Endothelial cell of umbilical vein (primary cell): ENCODE data around the gene CRHR2. TPM values are rescaled to one million over a fixed set of nuclear protein-coding genes. Genes with fewer than 3 reads are reported as not detected.

ENCODE experiments used
- BruUV-seq: library from RNA; stranded (reverse); fragments of 400-500 nt; replicated peaks from 2 replicates; lab custom pipeline; 2021; lab: Mats Ljungman, UMichigan
- CTCF ChIA-PET: fragments of 300-600, 350-600 bp; sonication (Branson Sonifier 250); formaldehyde crosslinking; loops from one replicate; lab custom pipeline; 2021; ENCODE audit warnings: antibody characterized with exemption, inconsistent platforms; lab: Charles Lee
- POLR2A ChIA-PET: fragments of 300-600, 350-600 bp; sonication (Branson Sonifier 250); formaldehyde crosslinking; loops from one replicate; lab custom pipeline; 2021; ENCODE audit warnings: antibody characterized with exemption, inconsistent platforms; lab: Charles Lee
- DNase-seq: peaks from one replicate; pipeline ENCODE4 v3.0.0-alpha.2; 2011; ENCODE audit warnings: low read depth, low spot score
- FAIRE-seq: peaks from 2 replicates; lab custom pipeline; 2011; peaks lifted over from hg19 to GRCh38; lab: Jason Lieb, UNC
- H2AFZ ChIP-seq: 2 replicates; pipeline ENCODE4 v1.6.0; 2012; ENCODE audit warnings: low read depth, low read length, control low read depth, inconsistent platforms
- H3K27ac ChIP-seq: 2 replicates; pipeline ENCODE4 v1.5.1; 2011; ENCODE audit warnings: low read depth, mild to moderate bottlenecking, control low read depth, low read length, moderate library complexity; ENCODE audit not compliant: insufficient read depth
- H3K27me3 ChIP-seq, 2 experiments: 2 replicates each; pipeline versions ENCODE4 v1.6.0 to v1.6.1; 2011; ENCODE audit warnings: low read length in 2 of 2, mixed read lengths in 1 of 2; ENCODE audit not compliant: control insufficient read depth in 2 of 2, insufficient read depth in 2 of 2
- H3K36me3 ChIP-seq, 2 experiments: 2 replicates in 1 of 2; 3 replicates in 1 of 2; pipeline ENCODE4 v1.5.1; 2011; ENCODE audit warnings: low read length in 2 of 2, mild to moderate bottlenecking in 1 of 2, moderate library complexity in 1 of 2; ENCODE audit not compliant: control insufficient read depth in 2 of 2, insufficient read depth in 2 of 2; ENCODE audit errors: extremely low read depth in 1 of 2
- H3K4me1 ChIP-seq: 3 replicates; pipeline ENCODE4 v1.5.1; 2011; ENCODE audit warnings: mild to moderate bottlenecking, low read length; ENCODE audit not compliant: control insufficient read depth, insufficient read depth; ENCODE audit errors: extremely low read depth
- H3K4me2 ChIP-seq: 2 replicates; pipeline ENCODE4 v1.6.1; 2011; ENCODE audit warnings: low read length, control low read depth, mixed read lengths; ENCODE audit not compliant: insufficient read depth
- H3K4me3 ChIP-seq, 3 experiments: fragments of 200-600 bp in 1 of 3; sonication (generic), shearing (Covaris generic) in 1 of 3; replicated peaks in 1 of 3; 2 replicates each; pipeline ENCODE4 v1.5.1; 2011 to 2016; ENCODE audit warnings: control low read depth in 3 of 3, low read length in 3 of 3, mild to moderate bottlenecking in 2 of 3, inconsistent platforms in 1 of 3, low read depth in 1 of 3, moderate library complexity in 1 of 3; ENCODE audit not compliant: insufficient read depth in 1 of 3
- H3K79me2 ChIP-seq: 2 replicates; pipeline ENCODE4 v1.6.0; 2012; ENCODE audit warnings: low read length, inconsistent platforms; ENCODE audit not compliant: control insufficient read depth, insufficient read depth
- H3K9ac ChIP-seq: replicated peaks from 2 replicates; pipeline ENCODE3; 2011; ENCODE audit warnings: low read length, control low read depth; ENCODE audit not compliant: insufficient read depth; ENCODE audit errors: extremely low read depth
- H3K9me1 ChIP-seq: replicated peaks from 3 replicates; pipeline ENCODE4 v1.6.0; 2011; ENCODE audit warnings: mild to moderate bottlenecking, low read length; ENCODE audit not compliant: control insufficient read depth, insufficient read depth; ENCODE audit errors: extremely low read depth
- H3K9me3 ChIP-seq: replicated peaks from 2 replicates; pipeline ENCODE4 v1.5.1; 2012; ENCODE audit warnings: low read length, inconsistent platforms; ENCODE audit not compliant: control insufficient read depth, insufficient read depth
- H4K20me1 ChIP-seq: replicated peaks from 2 replicates; pipeline ENCODE3; 2011; ENCODE audit warnings: mild to moderate bottlenecking, low read length; ENCODE audit not compliant: control insufficient read depth, insufficient read depth; ENCODE audit errors: extremely low read depth
- EZH2 ChIP-seq: IDR thresholded peaks from 2 replicates; pipeline ENCODE4 v1.6.1; 2012; ENCODE audit warnings: borderline replicate concordance, low read depth, mild to moderate bottlenecking, moderate library complexity, low read length, inconsistent platforms; ENCODE audit not compliant: severe bottlenecking
- FOS ChIP-seq: IDR thresholded peaks from 2 replicates; pipeline ENCODE4 v1.6.1; 2011; ENCODE audit warnings: mild to moderate bottlenecking, low read length, moderate library complexity, borderline replicate concordance; ENCODE audit not compliant: insufficient read depth
- GATA2 ChIP-seq: IDR thresholded peaks from 2 replicates; pipeline ENCODE4 v1.7.0; 2011; ENCODE audit warnings: low read depth, mild to moderate bottlenecking, moderate library complexity, mixed read lengths, low read length; ENCODE audit not compliant: insufficient read length, insufficient read depth
- JUN ChIP-seq: IDR thresholded peaks from 2 replicates; pipeline ENCODE4 v1.6.1; 2011; ENCODE audit warnings: borderline replicate concordance, low read depth; ENCODE audit not compliant: insufficient read length, insufficient read depth
- MYC ChIP-seq: IDR thresholded peaks from one replicate; pipeline ENCODE4 v1.6.1; 2011; ENCODE audit warnings: mild to moderate bottlenecking, low read depth, low read length
- POLR2A ChIP-seq: IDR thresholded peaks from 2 replicates; pipeline ENCODE4 v1.6.1; 2012; ENCODE audit warnings: low read depth, mild to moderate bottlenecking, control low read depth, low read length
- POLR2AphosphoS5 ChIP-seq: IDR thresholded peaks from 2 replicates; pipeline ENCODE4 v1.6.1; 2012; ENCODE audit warnings: low read depth, mild to moderate bottlenecking, control low read depth, low read length, moderate library complexity; ENCODE audit not compliant: insufficient read depth
- dilution Hi-C: fragments of 300-500 bp; cut with MboI; formaldehyde crosslinking; loops from one replicate; pipeline ENCODE4 v1.15.0; 2019; ENCODE audit warnings: low sequenced_read_pairs; ENCODE audit not compliant: extremely low pct_ligation_motif_present
- intact Hi-C: fragments of 100-400 bp; cut with micrococcal nuclease; formaldehyde crosslinking; loops from one replicate; pipeline ENCODE4 v1.10.0; 2022
- polyA plus RNA-seq, 4 experiments: library from polyadenylated mRNA; depleted of rRNA in 3 of 4; stranded (reverse) in 3 of 4; unstranded in 1 of 4; fragments of >200 nt; gene quantifications; 2 replicates each; pipeline versions ENCODE4 v1.2.1 to v1.2.3, GENCODE V29; 2011 to 2012; ENCODE audit warnings: missing spikeins in 1 of 4
- total RNA-seq: library from RNA; stranded (reverse); gene quantifications from 2 replicates; pipeline ENCODE4 v1.2.3, GENCODE V29; 2021
- TF ChIP-seq, protein P1 (sequence below): IDR thresholded peaks from 2 replicates; pipeline ENCODE4 v1.6.1; 2011; ENCODE audit not compliant: insufficient read depth, insufficient read length
- TF ChIP-seq, protein P2 (sequence below), 2 donors: IDR thresholded peaks; 1 replicate in 1 of 2; 2 replicates in 1 of 2; pipeline ENCODE4 v1.5.1; 2011; ENCODE audit warnings: low read length in 2 of 2, mild to moderate bottlenecking in 2 of 2, moderate library complexity in 2 of 2, control low read depth in 1 of 2, inconsistent platforms in 1 of 2, low read depth in 1 of 2; ENCODE audit not compliant: insufficient read depth in 1 of 2; ENCODE audit errors: extremely low read depth in 1 of 2

CRHR2 gene
- total and polyA plus RNA-seq, 2 donors (not counting 3 experiments of a cell fraction or from before 2014, with no cell fraction given) = not detected

DNA sequence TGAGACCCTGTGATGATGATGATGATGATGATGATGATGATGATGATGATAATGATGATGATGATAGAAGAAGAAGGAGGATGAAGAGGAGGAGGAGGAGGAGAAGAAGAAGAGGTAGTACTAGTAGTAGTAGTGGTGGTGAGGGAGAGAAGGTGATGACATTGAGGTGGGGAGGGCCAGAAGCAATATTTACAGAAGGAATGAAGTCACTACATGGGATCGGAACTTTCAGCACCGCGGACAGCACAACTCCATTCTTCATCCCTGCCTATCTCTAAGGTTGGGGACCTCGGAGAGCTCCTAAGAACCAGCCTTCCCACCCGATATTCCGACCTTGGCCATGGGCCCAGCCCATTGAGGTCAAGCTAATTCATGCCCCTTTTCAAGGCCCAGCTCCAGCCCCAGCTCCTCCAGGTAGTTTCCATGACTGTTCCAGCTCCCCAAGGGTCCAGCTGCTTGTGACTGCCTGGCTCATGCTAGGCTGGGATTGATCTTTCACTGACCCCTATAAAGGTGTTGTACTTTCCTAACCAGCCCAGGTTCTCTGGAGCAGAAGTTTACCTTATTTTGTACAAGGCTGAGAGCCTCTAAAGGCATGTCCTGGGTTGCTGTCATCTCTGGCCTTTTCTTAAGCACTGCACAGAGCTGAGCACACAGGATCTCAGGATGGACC, 10.3 kb downstream of the CRHR2 start:
- Histone ChIP-seq H3K9me1 (no peaks in the 10 kb centered on the region), H3K4me2 (no peak overlapping the region), H3K4me1 (no peaks in the 10 kb centered on the region), H2AFZ (no peak overlapping the region), H3K9me3 (no peaks in the 10 kb centered on the region), H3K9ac (no peak overlapping the region), H3K79me2 (no peaks in the 10 kb centered on the region), H3K27ac (no peak overlapping the region), H3K4me3 (no peak overlapping the region), H3K36me3 (no peaks in the 10 kb centered on the region), H3K27me3 (peaks cover 0 to 3% of the 10 kb centered on the region in 2 experiments), H4K20me1 (no peaks in the 10 kb centered on the region)
- dilution Hi-C loops (no loop called here), intact Hi-C loops (no loop called here)
- ChIA-PET POLR2A (no interaction called here), CTCF (interaction anchor here (0.5 to 1.0 kb wide), 2 partner anchors 16 to 169 kb away, joined by 3 to 5 read pairs; no protein-coding TSS in a partner anchor)
- TF ChIP-seq, protein P1, sequence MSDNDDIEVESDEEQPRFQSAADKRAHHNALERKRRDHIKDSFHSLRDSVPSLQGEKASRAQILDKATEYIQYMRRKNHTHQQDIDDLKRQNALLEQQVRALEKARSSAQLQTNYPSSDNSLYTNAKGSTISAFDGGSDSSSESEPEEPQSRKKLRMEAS = no peak
- TF ChIP-seq EZH2 = peak; percentile 27
- peak; percentile 81 for FAIRE-seq
- DNase-seq = peak; percentile 55
- BruUV-seq = no TSS peak

DNA sequence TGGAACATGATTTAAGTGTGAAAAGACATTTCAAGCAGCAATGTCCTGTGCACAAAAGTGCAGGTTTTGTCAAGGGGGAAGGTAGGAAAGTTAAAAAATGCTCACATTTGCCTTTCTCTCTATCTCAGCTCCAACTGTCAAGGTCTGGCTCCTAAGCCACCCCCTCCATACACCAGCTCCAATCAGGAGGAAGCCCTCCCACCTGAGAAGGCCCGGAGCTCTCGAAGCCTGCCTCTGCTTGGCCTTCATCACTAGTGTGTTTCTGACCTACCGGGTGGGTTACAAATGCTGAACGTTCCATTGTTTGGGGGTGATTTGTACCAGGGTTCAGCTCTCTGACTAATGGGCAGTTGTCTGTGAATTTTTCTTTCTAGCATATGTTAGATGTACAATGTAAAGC, 14.2 kb downstream of the CRHR2 start:
- Histone ChIP-seq H3K27ac (no peak overlapping the region), H3K27me3 (no peaks in the 10 kb centered on the region), H3K36me3 (no peaks in the 10 kb centered on the region), H2AFZ (no peak overlapping the region), H4K20me1 (no peaks in the 10 kb centered on the region), H3K9ac (no peak overlapping the region), H3K4me3 (no peak overlapping the region), H3K4me1 (no peaks in the 10 kb centered on the region), H3K4me2 (no peak overlapping the region), H3K9me1 (no peaks in the 10 kb centered on the region), H3K9me3 (no peaks in the 10 kb centered on the region), H3K79me2 (no peaks in the 10 kb centered on the region)
- TF ChIP-seq FOS (no peak), MYC (no peak), POLR2A (no peak), POLR2AphosphoS5 (no peak), EZH2 (no peak), GATA2 (no peak), JUN (no peak)
- TF ChIP-seq, protein P2, sequence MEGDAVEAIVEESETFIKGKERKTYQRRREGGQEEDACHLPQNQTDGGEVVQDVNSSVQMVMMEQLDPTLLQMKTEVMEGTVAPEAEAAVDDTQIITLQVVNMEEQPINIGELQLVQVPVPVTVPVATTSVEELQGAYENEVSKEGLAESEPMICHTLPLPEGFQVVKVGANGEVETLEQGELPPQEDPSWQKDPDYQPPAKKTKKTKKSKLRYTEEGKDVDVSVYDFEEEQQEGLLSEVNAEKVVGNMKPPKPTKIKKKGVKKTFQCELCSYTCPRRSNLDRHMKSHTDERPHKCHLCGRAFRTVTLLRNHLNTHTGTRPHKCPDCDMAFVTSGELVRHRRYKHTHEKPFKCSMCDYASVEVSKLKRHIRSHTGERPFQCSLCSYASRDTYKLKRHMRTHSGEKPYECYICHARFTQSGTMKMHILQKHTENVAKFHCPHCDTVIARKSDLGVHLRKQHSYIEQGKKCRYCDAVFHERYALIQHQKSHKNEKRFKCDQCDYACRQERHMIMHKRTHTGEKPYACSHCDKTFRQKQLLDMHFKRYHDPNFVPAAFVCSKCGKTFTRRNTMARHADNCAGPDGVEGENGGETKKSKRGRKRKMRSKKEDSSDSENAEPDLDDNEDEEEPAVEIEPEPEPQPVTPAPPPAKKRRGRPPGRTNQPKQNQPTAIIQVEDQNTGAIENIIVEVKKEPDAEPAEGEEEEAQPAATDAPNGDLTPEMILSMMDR (IDR thresholded peaks at IDR 0.05; ENCODE audit: extremely low read depth in 1 of 2, insufficient read depth in 1 of 2, low read depth in 1 of 2, low read length in 2 of 2) = no peak
- TF ChIP-seq, protein P1 = no peak
- ChIA-PET POLR2A (no interaction called here), CTCF (no interaction called here)
- intact Hi-C loops = no loop called here
- dilution Hi-C loops = no loop called here
- DNase-seq (no peak), FAIRE-seq (no peak)
- no TSS peak for BruUV-seq
